ENCODE data around the gene OTUD3.
"Not testable (repeated sequence)": the region's sequence is repeated elsewhere in the genome, so short reads cannot be mapped to it uniquely, and the experiment has no call there.

The OTUD3 gene

DNA sequence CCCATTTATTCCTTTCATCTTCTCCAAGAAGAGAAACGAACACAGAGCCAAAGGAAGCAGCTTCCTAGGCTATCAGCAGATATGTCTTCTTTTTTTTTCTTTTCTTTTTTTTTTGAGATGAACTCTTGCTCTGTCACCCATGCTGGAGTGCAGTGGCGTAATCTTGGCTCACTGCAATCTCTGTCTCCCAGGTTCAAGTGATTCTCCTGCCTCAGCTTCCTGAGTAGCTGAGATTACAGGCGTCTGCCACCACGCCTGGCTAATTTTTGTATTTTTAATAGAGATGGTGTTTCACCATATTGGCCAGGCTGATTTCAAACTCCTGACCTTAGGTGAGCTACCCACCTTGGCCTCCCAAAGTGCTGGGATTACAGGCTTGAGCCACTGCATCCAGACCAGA, 13.6 kb upstream of the OTUD3 start:
- DNase-seq (ENCODE audit: low read depth in 2 of 2) = not testable (repeated sequence)

DNA sequence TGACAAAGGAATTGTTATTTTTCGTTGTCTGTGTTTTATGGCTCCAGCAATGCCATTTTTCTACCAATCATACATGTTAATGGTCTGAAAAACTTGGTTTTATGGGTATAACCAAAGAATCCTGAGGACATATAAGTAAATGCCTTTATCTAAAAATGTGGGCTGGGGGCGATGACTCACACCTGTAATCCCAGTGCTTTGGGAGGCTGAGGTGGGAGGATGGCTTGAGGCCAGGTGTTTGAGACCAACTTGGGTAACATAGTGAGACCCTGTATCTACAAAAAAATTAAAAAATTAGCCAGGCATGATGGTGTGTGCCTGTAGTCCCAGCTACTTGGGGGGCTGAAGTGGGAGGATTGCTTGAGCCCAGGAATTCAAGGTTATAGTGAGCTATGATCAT, 12.7 kb upstream of the OTUD3 start:
- DNase-seq (ENCODE audit: low read depth in 2 of 2) = not testable (repeated sequence)

DNA sequence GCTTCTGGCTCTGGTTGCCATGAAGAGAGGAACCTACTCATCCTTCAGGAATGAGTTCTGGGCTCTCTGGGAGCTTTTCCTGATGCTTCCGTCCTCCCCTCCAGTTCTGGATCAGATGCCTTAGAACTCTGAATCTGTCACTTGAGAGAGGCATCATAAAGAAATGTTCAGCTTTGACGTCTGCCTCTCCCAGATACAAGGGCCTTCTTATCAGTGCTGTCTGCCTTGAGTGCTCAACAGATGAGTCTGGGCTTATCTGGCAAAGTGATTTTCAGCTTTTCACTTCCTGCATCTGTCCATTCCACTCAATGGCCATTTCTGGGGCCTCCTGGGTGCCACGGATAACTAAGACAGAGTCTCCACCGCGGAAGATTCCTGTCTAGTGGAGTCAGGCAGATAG, 12.3 kb upstream of the OTUD3 start:
- no peak for DNase-seq (ENCODE audit: low read depth in 2 of 2)

DNA sequence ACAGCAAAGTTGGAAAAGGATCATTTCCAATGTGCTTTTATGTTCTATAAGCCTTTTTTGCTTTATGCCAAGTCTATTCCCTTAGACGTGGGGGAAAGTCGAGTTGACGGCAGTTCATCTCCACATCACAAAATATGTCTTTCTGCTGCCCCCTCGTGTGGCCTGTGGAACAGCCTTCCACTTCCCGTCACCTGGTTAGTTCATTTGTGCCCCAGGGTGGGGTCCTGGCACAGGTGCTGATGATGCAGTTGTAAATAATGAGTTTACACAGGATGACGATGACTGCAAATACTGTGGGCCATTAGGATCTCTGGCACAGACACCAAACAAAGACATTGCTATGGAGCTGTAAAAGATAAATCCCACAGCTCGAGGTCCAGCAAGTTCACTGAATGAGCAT, 10.0 kb upstream of the OTUD3 start:
- DNase-seq (ENCODE audit: low read depth in 2 of 2) = no peak

DNA sequence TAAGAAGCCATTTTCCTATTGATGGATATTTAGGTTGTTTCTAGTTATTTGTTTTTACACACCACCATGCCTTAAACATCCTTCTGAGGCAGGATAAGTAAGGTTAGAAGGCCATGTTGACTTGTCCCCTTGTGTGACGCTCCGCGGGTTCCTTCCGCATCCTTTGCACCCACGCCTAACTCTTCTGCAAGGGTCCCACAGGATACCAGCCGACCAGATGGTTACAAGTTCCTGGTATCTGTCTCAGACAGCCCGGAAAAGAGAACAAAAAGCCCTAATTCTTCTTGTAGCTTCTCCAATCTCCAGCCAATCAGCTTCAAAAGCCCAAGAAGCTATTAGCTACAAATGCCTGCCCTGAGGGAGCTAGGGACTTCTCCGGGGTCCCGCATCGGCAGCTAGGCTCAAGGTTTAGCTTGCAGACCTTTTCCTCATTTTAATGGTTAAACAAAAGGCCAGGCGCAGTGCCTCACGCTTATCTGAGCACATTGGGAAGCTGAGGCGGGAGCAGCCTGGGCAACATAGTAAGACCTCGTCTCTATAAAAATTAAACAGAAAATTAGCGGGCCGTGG, 4.9 kb upstream of the OTUD3 start:
- no peak for DNase-seq (ENCODE audit: low read depth in 2 of 2)

DNA sequence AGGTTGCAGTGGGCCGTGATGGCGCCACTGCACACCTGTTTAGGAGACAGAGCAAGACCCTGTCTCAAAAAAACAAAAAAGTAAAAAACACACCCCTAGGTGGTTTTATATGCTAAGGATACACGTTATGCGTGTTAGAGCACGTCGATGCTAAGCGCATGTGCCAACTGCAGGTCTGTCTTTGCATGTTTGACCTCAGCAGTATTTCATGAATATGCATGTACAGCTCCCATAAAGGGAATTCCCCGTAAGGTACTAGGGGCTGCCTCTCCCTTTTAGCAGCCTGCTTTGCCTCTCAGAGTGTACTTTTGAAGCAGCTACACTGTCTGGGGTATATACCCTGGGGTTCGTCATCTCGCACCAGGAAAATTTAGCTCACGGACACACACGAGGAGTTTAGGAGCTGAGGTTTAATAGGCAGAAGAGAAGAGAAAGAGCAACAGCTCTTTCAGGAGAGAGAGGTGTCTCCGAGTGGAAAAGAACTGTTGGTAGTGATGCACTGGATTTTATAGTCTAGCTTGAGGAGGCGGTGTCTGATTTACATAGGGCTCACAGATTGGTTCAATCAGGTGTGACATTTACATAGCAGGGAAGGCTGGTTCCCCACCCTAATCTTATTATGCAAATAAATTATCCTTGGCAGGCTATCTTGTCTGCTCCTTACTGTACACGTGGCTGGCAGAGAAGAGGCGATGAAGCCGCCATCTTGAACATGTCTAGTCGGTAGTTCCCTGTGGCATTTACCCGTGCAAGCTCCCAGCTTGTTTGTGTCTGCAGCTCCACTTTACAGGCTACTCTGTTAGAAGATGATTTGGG, 4.2 kb upstream of the OTUD3 start:
- DNase-seq (ENCODE audit: low read depth in 2 of 2) = no peak

DNA sequence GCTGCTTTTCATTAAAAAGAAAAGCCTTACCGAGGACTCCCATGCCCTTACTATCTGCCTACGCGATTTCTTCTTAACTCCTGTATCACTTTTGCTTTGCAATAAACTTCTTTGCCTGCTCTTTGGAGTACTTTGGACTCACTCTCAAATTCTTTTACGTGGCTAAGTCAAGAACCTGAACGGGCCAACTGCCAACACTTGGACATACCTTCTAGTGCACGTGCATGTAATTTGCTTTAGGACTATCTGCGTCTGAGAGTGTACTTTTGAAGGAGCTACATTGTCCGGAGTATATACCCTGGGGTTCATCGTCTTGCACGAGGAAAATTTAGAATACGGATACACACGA, 3.6 kb upstream of the OTUD3 start:
- no peak for DNase-seq (ENCODE audit: low read depth in 2 of 2)

DNA sequence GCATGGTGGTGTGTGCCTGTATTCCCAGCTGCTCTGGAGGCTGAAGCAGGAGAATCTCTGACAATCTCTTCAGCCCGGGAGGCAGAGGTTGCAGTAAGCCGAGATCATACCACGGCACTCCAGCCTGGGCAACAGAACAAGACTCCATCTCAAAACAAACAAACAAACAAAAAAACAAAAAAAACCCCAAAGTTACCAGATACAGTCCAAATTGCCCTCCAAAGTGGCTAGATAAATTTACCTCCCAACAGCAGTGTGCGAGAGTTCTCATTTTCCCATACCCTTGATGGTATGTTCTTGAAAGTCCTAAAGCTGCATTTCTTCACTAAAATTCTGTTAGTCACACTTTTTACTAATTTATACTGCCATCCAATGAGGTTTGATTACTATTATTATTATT, 3.0 kb upstream of the OTUD3 start:
- DNase-seq (ENCODE audit: low read depth in 2 of 2) = no peak

DNA sequence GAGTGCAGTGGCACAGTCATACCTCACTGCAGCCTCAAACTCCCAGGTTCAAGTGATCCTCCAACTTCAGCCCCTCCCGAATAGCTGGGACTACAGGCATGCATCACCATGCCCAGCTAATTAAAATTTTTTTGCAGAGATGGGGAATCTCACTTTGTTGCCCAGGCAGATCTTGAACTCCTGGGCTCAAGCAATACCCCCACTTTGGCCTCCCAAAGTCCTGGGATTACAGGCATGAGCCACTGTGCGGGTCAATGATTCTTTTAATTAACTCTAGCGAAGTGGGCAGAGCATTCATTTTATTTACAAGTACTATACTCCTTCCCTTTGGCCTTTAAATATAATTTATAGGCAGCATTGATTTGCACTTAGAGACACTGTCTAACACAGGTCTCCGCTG, 2.5 kb upstream of the OTUD3 start:
- no peak for DNase-seq (ENCODE audit: low read depth in 2 of 2)

DNA sequence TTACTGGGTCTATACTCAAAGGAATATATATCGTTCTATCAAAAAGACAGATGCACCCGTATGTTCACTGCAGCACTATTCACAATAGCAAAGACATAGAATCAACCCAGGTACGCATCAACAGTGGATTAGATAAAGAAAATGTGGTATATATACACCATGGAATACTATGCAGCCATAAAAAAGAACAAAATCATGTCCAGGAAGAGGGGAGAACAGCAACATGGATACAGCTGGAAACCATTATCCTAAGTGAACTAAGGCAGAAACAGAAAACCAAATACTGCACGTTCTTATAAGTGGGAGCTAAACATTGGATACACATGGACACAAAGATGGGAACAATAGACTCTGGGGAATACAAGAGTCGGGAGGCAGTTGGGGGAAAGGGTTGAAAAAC, 1.4 kb upstream of the OTUD3 start:
- DNase-seq (ENCODE audit: low read depth in 2 of 2) = not testable (repeated sequence)

DNA sequence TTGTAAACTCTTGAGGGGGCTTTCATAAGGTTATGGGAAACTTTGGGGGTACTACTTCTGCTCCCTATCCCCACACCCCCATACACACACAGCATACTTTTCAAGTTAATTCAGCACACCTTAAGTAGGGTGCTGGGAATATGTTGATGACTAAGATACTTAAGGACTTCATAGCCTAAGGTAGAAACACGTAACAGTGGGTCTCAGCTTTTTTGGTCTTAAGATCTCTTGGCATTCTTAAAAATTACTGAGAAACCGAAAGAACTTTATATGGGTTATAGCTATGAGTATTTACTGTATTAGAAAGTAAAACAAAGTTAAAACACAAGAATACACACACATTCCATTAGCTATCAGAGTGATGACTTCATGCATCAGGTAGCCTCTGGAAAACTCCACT, 2.1 kb downstream of the OTUD3 start:
- no peak for DNase-seq (ENCODE audit: low read depth in 2 of 2)

DNA sequence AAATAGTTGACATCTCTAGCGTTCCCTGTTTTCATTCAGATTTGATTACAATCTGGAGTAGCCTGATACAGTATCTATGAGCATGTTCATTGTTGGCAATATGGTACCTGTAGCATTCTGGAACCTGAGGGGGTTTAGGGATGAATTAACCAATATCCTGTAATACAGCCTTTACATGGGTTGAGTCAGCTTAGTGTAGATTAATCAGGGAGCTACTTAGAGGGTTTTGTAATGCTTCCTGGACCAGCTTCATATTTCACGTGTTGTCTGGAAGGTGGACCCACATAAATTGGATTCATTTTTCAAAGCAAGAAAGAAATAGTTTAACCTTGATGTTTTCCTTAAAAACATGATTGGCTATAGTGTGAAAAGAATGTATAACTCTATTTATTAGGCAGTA, 3.6 kb downstream of the OTUD3 start:
- DNase-seq (ENCODE audit: low read depth in 2 of 2) = no peak

DNA sequence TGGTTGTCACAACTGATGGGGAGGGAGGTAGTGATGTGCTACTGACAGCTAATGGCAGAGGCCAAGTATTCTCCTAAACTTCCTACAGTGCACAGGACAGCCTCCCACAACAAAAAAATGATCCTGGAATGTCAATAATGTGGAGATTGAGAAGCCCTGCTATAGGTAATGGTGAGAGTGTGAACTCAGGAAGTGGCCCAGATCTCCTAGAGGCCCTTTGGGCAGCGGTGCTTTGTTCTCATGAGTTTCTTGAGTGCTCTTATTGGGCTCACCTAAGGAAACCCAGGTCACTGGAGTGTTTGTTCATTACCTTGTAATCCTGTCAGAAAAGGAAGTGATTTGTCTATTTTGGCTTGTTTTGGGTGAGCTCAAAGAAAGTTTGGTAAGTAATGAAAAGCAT, 5.9 kb downstream of the OTUD3 start:
- DNase-seq (ENCODE audit: low read depth in 2 of 2) = no peak

DNA sequence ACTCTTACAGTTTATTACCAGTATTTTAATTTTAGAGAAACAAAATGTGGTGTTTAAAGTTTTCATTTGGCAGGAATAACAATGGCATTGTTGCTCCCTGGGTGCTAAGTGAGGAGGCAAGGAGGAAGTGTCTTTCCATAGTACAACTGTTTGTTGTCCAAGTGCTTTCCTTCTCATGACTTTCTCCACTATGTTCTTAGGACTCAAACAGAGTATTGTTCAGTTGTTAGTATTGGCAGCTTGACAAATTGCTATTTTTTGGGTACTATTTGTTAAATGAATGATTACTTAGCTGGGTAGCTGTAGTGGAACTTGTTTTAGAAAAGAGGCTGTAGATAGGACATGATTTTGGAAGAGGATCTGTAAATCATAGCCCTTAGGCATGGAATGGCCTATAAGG, 7.5 kb downstream of the OTUD3 start:
- no peak for DNase-seq (ENCODE audit: low read depth in 2 of 2)

DNA sequence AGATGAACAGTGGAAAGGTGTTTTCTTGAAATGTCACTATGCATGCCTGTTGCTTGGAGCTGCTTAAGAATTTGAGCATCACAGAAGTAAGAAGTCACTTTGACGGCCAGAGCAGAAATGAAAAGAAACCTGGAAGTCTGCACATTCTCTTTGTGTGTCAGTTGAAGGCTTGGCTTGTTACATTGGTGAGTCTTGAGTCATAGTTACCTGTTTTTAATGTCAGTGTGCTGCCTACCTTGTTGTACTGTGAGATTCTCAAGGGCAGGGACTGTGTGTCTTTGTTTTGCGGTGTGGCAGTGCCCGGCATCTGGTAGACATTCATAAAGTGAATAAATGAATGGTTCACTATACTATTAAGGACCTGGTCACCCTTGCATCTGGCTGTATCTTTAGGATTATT, 9.9 kb downstream of the OTUD3 start:
- no peak for DNase-seq (ENCODE audit: low read depth in 2 of 2)

DNA sequence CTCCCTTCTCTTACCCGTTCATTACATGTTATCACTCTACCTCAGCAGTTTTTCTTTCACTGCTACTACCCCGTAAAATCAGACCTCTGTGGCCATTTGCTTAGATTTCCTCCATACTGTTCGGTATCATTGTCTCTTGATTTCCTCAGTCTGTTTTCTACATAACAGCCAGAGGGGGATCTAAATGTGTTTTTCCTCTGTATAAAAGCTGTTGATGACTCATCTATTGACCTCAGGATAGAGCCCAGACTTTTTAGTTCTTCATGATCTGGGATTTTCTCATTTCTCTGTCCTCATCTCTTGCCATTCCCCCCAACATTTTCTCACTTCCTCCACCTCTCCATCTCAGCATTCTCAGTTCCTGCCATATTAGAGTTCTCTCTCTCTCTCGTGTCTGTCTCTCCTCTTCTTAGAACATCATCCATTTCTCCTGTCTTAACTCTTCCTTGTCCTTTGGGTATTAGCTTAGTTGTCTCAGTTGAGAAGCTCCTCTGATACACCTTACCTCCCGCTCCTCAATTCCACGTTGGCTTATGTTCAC, 10.5 kb downstream of the OTUD3 start:
- DNase-seq (ENCODE audit: low read depth in 2 of 2) = no peak

DNA sequence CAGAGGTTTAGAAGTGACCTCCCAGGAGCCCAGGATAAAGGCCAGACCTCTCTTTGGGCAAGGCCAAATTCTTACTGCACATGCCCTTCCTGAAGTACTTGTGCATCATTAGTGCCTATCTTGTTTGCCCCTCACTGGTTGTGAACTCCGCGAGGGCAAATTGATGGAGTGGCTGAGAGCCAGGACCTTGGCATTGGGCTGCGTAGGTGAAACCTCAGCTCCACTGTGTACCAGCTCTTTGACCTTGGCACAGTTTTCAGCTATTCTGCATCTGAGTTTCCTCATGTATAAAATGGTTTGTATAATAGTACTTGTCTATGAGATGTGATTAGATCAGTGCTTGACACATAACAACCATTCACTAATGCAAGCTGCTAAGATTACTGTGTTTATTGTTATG, 11.5 kb downstream of the OTUD3 start:
- no peak for DNase-seq (ENCODE audit: low read depth in 2 of 2)

DNA sequence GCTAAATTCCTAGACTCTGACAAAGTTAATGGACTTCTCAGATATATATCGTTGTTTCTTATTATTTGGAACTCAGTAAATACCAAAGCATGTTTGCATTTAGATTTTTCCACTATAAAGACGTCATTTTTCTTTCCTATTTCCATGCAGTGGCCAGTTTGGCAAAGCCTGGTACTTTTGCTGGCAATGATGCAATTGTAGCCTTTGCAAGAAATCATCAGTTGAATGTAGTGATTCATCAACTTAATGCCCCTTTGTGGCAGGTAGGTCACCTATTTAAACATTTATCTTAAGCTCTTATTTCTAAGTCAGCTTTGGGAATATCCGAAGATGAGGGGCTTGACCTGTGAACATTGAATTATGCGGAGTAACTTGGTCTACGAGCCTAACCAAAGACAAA, 12.0 kb downstream of the OTUD3 start:
- no peak for DNase-seq (ENCODE audit: low read depth in 2 of 2)

DNA sequence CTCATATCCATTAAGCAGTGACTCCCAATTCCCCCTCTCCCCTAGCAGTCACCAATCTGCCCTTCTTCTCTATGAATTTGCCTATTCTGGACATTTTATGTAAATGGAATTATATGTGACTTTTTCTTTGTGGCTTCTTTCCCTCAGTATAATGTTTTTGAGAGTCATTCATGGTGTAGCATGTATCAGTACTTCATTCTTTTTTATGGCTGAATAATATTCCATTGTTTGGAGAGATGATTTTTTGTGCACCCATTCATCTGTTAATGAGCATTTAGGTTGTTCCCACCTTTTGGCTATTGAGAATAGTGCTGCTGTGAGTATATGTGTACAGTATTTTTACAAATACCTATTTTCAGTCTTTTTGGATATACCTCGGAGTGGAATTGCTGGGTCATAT, 19.5 kb downstream of the OTUD3 start:
- no peak for DNase-seq (ENCODE audit: low read depth in 2 of 2)

DNA sequence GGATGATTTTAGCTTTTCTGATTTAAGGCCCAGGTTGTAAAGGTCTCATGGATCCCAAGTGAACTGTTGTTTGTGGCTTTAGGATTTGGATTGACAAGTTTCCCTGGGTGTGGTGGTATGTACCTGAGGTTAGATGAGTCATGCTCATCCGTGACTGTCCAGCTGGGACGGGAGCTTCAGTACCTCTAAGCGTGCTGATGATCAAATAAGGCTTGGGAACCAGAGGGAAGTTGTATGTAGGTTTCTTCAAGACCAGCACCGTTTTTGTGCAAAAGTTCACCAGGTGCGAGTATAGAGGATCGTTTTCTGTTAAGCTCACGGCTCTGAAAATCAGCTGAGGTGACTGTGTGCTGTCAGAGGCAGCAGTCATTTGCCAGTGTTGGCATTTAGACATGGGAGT, 21.4 kb downstream of the OTUD3 start:
- DNase-seq (ENCODE audit: low read depth in 2 of 2) = no peak

DNA sequence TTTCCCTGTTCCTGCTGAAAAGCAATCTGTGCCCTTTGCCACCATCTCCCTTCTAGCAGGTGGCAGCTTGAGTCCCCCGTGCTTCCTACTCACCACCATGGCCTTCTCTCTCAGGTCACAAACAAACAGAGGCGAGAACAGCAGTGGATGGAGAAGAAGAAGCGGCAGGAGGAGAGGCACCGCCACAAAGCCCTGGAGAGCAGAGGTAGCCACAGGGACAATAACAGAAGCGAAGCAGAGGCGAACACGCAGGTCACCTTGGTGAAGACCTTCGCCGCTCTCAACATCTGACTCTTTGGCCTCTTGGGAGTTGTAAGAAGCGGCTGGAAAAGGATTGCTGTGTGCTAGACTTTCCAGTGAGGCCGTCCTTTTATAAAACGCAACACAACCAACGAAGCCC, 25.3 kb downstream of the OTUD3 start:
- DNase-seq (ENCODE audit: low read depth in 2 of 2) = no peak

DNA sequence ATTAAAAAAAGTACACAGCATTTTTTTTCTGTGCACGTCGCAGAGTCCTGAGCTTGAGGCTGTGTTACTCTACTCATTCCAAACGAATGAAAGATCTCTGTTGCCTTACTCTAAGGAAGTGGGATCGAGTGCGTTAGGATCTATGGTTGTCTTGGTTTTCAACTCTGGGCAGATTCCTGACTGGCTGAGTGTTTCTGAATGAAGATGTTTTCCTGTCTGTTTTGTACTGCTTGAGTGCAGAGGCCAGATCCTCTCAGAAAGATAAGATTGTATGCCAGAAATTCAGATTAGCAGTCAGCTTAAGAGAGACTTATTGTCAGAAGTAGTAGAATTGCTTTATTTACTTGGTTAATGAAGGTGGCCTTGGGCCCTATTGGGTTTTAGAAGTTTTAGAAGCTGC, 27.2 kb downstream of the OTUD3 start:
- DNase-seq (ENCODE audit: low read depth in 2 of 2) = no peak

DNA sequence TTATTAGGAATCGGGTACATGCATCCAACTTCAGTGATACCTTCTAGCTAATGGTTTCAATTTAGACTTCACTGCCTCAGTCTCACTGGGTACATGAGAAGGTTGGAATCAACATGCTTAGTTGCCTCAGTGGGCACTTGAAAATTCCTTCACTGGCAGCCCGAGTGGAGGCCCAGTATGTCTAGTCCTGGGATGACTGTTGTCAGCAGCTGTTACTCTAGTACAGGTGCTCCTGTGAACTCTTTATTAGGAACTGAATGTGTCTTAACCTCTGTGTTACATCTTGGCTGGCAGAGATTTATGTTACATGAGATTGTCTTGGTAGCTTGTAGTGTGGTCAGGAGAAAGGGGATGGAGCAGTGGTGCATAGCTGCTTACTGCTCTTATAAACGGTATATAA, 27.8 kb downstream of the OTUD3 start:
- no peak for DNase-seq (ENCODE audit: low read depth in 2 of 2)

DNA sequence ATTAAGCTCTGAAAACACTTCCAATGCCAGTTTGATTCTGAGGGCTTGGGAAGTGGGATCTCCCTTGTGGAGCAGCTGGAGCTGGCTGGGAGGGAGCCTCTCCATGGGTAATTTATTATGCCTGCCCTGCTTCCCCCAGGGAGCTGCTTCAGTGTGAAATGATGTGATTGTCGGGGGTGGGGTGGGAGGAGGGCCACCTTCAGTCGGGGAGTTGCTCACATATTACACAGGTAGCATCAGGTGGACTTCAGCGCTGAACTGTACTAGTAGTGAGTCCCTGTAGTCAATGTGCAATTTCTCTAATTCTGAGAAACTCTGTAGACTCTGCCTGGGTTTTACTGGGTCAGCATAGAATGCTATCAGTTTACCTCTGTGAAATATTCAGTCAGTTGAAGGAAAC, 28.5 kb downstream of the OTUD3 start:
- no peak for DNase-seq (ENCODE audit: low read depth in 2 of 2)
